Stimulated activated CD4-positive, alpha-beta T cell treated with anti-CD3 and anti-CD28 coated beads, TNF-alpha, amount 100 ng/mL, for 1 hour (primary cell): Measurements from ENCODE around the gene ATE1.

Experiments
- DNase-seq, 3 donors: peaks; one replicate each; pipeline ENCODE4 v3.0.0-alpha.2; 2020; ENCODE audit warnings: low read depth in 3 of 3, low spot score in 1 of 3

ATE1 gene

GRCh38 chr10:121879476-121879875 is 48.4 kb downstream of the ATE1 start:
- no peak for DNase-seq

DNA sequence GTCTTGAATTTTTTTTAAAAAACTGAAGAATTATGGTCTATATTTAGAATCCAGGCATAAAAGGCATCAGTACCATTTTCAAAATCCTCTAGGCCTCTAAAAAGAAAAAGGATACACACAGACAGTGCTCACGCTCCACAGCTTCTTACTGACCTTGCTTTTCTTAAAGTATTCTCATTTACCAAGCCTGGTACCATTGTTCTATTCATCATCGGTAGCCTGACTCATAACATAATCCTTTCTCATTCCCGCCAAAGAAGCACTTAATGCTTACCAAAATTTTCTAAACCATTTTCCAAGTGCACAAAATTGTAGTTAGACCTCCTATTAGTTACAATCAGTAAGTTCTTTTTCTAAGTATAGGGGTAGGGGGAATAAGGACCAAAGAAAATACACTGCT is 54.6 kb downstream of the ATE1 start:
- DNase-seq: no peak

- DNase-seq: no peak
Observed at GRCh38 chr10:121870413-121870812, 57.4 kb downstream of the ATE1 start.

DNA sequence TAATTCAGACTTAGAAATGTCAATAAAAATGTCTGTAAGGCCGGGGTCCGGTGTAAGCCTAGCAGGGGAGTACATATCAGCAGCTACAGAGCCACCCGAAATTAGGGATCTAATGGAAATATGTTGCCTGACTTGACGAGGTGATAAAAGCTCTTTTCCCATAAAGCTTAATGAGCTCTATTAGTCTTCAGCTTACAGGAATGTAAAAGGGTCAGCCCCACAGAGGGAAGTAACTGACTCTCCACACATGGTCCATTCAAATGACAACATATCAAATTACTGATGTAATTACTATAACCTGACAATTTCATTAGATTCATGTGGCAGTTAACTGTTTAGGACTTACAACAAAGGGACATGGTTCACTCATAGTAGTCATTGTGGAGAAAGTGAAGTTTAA is 62.3 kb downstream of the ATE1 start:
- DNase-seq: no peak

GRCh38 chr10:121864653-121865052 is 63.2 kb downstream of the ATE1 start:
- no peak for DNase-seq

DNA sequence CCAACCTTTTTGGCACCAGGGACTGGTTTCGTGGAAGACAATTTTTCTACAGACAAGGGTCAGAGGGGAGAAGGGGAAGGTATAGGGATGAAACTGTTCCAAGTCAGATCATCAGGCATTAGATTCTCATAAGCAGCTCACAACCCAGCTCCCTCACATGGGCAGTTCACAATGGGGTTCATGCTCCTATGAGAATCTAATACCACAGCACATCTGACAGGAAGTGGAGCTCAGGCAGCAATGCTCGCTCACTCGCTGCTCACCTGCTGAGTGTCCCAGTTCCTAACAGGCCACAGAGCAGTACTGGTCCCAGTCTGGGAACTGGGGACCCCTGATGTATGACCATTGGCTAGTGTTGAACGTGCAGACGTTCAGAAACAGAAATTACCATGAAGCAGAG is 63.7 kb downstream of the ATE1 start:
- no peak for DNase-seq

GRCh38 chr10:121862649-121863048 is 65.2 kb downstream of the ATE1 start:
- DNase-seq: no peak

GRCh38 chr10:121862042-121862441 is 65.8 kb downstream of the ATE1 start:
- no peak for DNase-seq

- no peak for DNase-seq
Observed at GRCh38 chr10:121860810-121861209, 67.0 kb downstream of the ATE1 start.

GRCh38 chr10:121854809-121855445 is 72.9 kb downstream of the ATE1 start:
- no peak for DNase-seq

GRCh38 chr10:121853950-121854349 is 73.9 kb downstream of the ATE1 start:
- DNase-seq: no peak

- no peak for DNase-seq
Observed at GRCh38 chr10:121851786-121852185, 76.0 kb downstream of the ATE1 start.

- DNase-seq: no peak
Observed at GRCh38 chr10:121848082-121848481, 79.7 kb downstream of the ATE1 start.

DNA sequence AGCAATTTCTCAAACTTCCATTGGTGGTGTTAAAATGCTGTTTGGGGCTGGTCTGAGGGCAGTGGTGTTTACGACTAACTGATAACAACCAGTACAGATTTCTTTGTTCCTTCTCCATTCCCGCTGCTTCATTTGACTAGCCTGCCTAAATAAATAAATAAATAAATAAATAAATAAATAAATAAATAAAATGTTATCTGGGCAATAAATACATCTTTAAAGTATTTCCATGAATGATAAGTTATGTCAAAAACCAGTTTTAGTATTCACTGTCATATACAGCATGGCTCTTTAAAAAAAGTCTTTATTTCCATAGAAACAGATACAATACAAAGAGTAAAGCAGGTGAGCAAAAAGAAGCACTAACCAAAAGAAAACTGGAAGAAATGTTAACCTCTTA is 81.3 kb downstream of the ATE1 start:
- no peak for DNase-seq

- no peak for DNase-seq
Observed at GRCh38 chr10:121845044-121845784, 82.6 kb downstream of the ATE1 start.

DNA sequence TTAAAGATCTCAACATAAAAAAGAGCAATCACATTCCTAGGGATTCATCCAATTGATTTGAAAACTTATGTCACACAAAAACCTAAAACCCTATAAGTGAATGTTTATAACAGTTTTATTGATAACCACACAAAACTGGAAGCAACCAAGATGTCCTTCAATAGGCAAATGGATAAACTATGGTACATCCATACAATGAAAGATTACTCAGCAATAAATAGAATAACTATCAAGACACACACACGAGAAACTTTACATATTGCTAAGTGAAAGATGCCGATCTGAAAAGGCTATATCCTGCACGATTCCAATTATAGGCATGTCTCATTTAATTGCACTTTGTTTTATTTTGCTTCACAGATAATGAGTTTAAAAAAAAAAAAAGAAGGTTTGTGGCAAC is 83.3 kb downstream of the ATE1 start:
- DNase-seq: no peak

- DNase-seq: no peak
Observed at GRCh38 chr10:121843379-121843778, 84.5 kb downstream of the ATE1 start.

DNA sequence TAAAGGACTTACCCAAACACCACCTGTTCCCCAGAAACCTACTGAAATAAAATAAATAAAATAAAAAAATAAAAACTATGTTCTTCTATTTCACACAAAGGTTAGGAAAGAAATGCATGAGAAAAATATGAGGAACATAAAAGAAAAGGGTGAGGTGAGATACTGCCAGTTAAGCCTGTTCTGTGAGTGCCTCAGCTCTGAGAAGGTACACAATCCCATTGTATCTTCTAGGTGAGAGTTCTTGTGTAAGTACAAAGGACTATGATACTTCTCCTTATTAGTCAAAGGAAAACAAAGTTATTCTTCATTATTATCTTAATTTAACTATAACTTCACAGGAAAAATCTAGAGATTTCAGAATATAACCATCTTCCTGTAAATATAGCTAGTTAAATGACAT is 86.0 kb downstream of the ATE1 start:
- no peak for DNase-seq

DNA sequence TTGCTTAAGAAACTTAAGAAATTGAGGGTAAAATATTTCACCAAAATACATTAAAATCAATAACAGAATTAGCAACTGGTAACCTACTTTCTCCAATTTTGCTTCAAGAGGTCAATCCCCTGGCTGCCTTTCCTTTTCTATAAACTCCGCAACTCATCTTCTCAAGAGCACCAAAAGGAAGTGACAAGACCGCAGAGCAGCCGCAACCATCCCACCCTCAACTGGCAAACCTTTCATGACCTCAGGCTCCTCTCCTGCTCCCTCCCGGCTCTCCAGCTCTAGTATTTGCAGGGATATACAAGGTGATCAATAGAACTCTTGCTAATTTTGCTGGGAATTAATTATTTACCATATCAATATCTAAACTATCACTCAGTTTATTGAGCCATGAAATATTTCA is 88.9 kb downstream of the ATE1 start:
- DNase-seq: no peak

GRCh38 chr10:121838149-121838548 is 89.7 kb downstream of the ATE1 start:
- DNase-seq: no peak

GRCh38 chr10:121836171-121836570 is 91.7 kb downstream of the ATE1 start:
- no peak for DNase-seq

- DNase-seq: no peak
Observed at GRCh38 chr10:121835376-121835775, 92.5 kb downstream of the ATE1 start.

DNA sequence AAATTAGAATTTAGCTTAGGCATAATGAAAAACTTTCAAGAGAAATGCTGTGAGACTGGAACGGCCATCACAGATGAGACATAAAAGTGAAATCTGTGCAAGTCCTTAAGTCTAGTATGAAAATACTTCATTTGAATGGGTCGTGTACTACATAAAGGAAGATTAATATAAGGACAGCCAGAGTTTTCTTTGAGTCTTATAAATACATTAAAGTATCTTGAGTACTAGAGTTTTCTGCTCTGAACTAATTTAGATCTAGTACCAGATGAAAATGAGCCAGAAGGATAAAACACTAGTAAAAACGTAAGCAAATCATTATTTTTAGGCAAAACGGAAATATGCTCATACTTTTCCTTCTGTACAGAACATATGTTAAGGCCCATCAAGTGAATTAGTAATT is 93.1 kb downstream of the ATE1 start:
- DNase-seq: no peak
